VCaP (cell line): Measurements from ENCODE around the gene CALN1.

ENCODE experiments used
- H3K27ac ChIP-seq: fragments of 450-650 bp; 2 replicates; pipeline ENCODE4 v1.5.1; 2017
- TF ChIP-seq, protein P1 (sequence below): fragments of 450-650 bp; conservative IDR thresholded peaks from 2 replicates; pipeline ENCODE4 v1.5.1; 2017; ENCODE audit warnings: mild to moderate bottlenecking, moderate library complexity

The CALN1 gene

DNA sequence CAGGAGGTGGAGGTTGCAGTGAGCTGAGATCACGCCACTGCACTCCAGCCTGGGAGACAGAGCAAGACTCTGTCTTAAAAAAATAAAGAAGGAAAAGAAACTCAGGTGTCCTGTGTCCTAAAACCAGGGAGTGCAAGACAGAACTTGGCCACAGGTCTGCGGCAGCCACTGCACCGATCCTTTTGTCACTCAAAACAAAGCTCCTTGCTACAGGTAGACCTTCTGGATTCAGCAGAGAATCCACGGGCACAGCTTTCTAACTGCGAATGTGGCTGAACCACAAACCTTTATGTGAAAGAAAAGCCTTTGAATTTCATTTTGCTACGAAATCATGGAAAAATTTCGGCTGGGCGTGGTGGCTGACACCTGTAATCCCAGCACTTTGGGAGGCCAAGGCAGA, 634.9 kb downstream of the CALN1 start:
- no peak overlapping the region for H3K27ac ChIP-seq
- TF ChIP-seq, protein P1, sequence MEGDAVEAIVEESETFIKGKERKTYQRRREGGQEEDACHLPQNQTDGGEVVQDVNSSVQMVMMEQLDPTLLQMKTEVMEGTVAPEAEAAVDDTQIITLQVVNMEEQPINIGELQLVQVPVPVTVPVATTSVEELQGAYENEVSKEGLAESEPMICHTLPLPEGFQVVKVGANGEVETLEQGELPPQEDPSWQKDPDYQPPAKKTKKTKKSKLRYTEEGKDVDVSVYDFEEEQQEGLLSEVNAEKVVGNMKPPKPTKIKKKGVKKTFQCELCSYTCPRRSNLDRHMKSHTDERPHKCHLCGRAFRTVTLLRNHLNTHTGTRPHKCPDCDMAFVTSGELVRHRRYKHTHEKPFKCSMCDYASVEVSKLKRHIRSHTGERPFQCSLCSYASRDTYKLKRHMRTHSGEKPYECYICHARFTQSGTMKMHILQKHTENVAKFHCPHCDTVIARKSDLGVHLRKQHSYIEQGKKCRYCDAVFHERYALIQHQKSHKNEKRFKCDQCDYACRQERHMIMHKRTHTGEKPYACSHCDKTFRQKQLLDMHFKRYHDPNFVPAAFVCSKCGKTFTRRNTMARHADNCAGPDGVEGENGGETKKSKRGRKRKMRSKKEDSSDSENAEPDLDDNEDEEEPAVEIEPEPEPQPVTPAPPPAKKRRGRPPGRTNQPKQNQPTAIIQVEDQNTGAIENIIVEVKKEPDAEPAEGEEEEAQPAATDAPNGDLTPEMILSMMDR, result no peak

DNA sequence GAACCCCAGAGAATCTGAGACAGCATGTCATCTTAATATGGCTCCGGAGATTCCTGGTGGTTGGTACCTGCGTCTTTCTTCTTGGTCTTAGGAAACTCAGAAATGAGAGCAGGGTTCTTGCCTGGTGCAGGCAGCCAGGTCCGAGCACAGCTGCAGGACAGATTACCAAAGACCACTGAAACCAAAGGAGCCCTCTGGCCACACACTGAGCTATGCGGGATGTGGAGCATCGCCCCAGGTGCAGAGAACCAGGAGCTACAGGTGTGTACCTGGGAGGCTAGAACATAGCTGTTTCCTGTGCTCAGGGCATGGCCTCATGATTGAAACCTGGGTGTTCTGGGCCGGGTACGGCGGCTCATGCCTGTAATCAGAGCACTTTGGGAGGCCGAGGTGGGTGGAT, 635.4 kb downstream of the CALN1 start:
- H3K27ac ChIP-seq, result no peak overlapping the region
- TF ChIP-seq, protein P1, result no peak

DNA sequence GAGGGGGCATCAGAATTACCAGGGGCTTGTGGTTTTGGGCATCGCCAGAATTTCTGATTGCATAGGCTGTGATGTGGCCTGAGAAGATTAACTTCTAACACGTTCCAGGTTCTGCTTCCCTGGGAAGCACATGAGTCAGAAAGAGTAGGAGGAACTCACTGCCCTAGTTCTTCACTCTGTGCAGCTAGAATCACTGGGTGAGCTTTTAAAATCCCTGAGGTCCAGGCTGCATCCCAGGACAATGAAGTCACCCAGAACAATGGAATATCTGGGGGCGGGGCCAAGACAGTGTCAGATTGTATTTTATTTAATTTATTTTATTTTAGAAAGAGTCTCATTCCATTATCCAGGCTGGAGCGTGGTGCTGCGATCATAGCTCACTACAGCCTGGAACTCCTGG, 636.5 kb downstream of the CALN1 start:
- H3K27ac ChIP-seq, result no peak overlapping the region

DNA sequence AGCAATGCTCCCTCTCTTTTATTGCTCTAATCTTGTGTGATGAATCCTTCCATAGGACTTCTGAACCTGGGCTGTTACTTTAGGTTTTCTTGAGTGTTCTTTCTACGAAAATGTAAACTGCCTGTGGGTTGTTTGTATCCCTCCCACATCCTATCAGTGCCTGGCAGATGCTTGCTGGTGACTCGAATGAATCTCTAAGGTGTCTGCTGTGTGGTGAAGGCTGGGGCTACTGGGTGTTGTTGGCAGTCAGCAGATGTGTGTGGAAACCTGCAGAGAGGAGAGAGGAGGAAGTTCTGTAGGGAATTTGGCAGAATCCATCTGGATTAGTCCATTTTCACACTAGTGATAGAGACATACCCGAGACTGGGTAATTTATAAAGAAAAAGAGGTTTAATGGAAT, 639.4 kb downstream of the CALN1 start:
- TF ChIP-seq, protein P1, result no peak
- no peak overlapping the region for H3K27ac ChIP-seq

More for the DNA sequence above, 636.5 kb downstream of the CALN1 start:
- TF ChIP-seq, protein P1, result no peak

DNA sequence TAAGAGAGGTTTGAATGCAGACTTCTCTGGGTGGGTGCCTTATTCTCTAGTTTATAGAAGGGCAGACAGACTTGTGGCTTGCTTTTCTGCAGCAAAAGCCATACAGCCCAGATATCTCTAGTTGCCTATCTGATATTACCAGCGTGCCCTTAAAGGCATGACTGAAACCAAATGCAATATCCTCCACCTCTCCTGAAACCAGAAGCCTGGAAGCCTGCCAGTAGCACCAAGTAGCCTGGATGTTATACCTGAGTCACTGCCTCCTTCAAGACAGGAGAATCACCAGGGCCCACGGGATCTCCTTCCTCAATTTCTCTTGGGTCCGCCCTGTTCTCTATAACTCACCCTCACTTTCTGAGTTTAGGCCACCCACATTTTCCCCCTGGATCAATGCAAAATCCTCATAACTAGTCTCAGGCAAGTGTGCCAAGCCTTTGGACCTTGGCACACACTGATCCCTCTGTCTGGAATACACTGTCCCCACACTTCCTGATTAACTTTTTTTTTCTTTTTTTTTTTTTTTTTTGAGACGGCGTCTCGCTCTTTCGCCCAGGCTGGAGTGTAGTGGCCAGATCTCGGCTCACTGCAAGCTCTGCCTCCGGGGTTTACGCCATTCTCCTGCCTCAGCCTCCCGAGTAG, 641.8 kb downstream of the CALN1 start:
- TF ChIP-seq, protein P1, result no peak
- peak overlapping the region; percentile 33 for H3K27ac ChIP-seq

DNA sequence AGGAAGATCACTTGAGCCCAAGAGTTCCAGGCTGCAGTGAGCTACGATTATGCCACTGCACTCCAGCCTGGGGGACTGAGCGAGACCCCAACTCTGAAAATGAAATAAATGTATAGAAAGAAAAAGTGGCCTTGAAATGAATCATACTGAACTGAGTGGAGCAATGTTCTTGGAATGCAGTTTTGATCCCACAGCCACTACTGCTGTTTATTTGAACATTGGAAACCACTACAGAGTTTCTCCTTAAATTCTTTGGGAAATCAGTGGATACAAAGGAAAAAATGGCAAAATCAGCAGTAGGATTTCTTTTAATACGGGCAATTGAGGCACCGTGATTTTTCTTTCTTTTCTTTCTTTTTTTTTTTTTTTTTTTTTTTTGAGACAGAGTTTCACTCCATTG, 642.8 kb downstream of the CALN1 start:
- H3K27ac ChIP-seq, result no peak overlapping the region

DNA sequence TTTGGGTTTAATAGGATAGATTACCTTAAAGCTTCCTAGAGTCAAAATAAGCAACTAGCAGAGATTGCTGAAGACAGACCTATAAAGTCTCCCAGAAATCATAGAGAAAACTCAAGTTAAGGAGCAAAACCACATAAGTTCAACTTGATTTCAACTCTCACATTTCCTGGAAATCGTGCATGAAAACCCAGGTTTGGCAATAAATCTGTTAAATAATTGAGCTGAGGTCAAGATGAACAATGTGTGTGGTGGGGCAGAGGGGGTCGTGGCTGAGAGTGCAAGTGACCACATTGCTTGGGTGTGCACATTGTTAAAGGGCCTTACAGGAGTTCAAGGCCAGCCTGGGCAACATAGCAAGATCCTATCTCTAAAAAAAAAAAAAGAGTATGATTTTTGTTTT, 643.7 kb downstream of the CALN1 start:
- TF ChIP-seq, protein P1, result no peak
- no peak overlapping the region for H3K27ac ChIP-seq

More for the DNA sequence above, 642.8 kb downstream of the CALN1 start:
- TF ChIP-seq, protein P1, result no peak
